Gastrocnemius medialis (tissue), 4 donors: ENCODE data around the gene FAM174C.

Experiments used
- POLR2A ChIP-seq, 2 donors: fragments of 450-650 bp; IDR thresholded peaks; one replicate each; pipeline ENCODE4 v1.6.1; 2017; ENCODE audit warnings: antibody characterized with exemption in 2 of 2, mild to moderate bottlenecking in 2 of 2, moderate library complexity in 2 of 2
- TF ChIP-seq, protein P1 (sequence below), 5 experiments: fragments of 450-650 bp in 3 of 5; fragments of 200-600 bp in 2 of 5; sonication (generic) in 2 of 5; IDR thresholded peaks in 4 of 5; conservative IDR thresholded peaks in 1 of 5; 1 replicate in 4 of 5; 2 replicates in 1 of 5; pipeline ENCODE4 v1.5.1; 2016 to 2019; ENCODE audit warnings: antibody characterized with exemption in 5 of 5, mild to moderate bottlenecking in 3 of 5, moderate library complexity in 3 of 5

DNA sequence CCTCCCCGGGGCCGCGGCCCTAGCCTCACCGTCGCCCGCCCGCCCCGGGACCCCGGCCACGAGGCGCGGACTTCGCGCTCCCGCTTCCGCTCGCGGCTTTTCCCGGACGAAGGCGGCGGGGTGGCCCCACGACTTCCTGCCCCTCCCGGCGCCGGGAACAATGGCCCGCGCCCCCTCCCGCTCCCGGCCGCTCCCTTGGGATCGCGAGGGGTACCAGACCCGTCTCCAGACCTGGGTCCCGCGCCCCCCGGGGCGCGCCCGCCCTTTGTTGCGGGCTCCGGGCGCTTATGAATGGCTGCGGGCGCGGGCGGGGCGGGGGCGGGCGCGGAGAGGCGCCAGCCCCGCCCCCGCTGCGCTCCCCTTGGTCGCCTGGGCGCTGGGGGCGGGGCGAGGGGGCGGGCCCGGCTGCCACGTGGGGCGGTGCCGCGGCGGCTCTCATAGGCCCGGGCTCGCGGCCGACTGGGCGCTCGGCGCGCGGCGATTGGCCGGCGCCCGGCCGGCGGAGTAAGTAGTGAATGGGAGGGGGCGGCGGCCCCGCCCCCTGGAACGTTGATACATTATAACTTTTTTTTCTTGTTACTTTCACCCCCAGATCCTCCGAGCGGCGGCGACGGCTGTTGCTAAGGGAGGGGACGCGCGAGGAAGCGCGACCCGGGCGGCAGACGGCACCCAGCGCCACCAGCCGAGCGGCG, 25.9 kb upstream of the FAM174C start:
- TF ChIP-seq, protein P1, sequence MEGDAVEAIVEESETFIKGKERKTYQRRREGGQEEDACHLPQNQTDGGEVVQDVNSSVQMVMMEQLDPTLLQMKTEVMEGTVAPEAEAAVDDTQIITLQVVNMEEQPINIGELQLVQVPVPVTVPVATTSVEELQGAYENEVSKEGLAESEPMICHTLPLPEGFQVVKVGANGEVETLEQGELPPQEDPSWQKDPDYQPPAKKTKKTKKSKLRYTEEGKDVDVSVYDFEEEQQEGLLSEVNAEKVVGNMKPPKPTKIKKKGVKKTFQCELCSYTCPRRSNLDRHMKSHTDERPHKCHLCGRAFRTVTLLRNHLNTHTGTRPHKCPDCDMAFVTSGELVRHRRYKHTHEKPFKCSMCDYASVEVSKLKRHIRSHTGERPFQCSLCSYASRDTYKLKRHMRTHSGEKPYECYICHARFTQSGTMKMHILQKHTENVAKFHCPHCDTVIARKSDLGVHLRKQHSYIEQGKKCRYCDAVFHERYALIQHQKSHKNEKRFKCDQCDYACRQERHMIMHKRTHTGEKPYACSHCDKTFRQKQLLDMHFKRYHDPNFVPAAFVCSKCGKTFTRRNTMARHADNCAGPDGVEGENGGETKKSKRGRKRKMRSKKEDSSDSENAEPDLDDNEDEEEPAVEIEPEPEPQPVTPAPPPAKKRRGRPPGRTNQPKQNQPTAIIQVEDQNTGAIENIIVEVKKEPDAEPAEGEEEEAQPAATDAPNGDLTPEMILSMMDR (IDR thresholded peaks at IDR 0.05 in 4 of 5, conservative IDR thresholded peaks at IDR 0.05 in 1 of 5): no peak
- TF ChIP-seq POLR2A (IDR thresholded peaks at IDR 0.05): peak; percentile 94 to 100
